NCI-H1092 (cell line): ENCODE data around the gene LTF.
"Not testable (repeated sequence)": the region's sequence is repeated elsewhere in the genome, so short reads cannot be mapped to it uniquely, and the experiment has no call there.

ENCODE experiments used
- DNase-seq: peaks from one replicate; lab custom pipeline; 2025; lab: John Stamatoyannopoulos, UW

LTF gene

DNA sequence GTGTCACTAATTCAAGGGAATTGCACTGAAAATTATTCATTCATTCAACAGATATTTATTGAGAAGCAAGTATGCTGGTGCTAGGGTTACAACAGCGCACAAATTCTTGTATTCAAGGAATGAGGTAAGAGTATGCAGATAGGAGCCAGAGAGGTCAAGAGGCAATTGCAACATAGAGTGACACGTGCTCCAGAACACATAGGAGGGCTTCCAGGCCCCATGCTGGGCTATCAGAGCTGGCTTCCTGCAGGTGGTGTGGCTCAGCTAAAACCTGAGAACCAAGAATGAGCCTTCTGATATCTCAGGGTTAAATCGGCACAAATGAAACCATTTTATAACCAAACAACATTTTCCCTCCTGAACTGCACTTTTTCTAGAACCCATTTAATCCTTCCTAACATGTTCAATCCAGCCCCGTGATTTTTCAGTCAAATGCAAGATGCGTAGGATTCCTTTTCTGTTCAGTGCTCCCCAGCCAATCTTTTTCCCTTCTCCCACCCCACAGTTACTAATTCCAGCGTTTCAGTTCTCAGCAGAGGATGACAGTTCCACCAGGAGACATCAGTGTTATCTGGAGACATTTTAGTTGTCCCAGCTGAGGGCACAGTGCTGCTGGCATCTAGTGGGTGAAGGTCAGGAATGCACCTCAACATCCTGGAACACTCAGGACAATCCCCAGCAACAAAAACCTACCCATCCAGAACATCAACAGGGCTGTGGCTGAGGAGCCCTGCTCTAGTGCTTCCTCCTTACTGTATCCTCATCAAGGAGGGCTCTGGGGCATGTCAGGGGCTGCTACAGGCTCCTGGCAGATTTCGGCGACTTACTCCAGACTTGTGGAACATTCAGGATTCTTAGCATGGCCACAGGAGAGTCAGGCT is 70.9 kb downstream of the LTF start:
- no peak for DNase-seq

DNA sequence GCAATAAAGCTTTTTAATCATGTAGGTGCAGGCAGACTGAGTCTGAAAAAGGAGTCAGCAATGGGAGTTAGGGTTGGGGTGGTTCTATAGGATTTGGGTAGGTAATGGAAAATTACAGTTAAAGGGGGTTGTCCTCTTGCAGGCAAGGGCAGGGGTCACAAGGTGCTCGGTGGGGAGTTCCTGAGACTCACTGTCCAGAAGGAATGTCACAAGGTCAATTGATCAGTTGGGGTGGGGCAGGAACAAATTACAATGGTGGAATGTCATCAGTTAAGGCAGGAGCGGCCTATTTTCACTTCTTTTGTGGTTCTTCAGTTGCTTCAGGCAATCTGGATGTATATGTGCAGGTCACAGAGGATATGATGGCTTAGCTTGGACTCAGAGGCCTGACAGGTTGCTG is 71.7 kb downstream of the LTF start:
- no peak for DNase-seq

DNA sequence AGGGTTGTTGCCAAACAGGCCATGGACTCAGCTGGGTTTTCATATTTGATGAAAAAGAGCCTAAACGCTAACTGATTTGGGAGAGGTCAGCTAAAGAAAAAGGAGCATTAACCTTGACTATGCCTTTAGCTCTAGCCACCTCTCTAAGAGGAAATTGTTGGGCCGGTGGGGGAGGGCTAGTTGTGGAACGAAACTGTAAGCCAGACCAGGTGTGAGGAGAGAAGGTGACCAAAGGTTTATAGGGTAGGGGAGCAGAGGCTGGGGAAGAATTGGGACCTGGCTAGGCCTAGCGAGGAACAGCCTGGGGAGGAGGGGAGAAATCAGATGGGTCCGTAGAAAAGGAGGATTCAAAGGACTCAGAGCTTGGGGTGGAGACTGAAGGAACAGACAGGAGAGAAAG is 73.2 kb downstream of the LTF start:
- not testable (repeated sequence) for DNase-seq

DNA sequence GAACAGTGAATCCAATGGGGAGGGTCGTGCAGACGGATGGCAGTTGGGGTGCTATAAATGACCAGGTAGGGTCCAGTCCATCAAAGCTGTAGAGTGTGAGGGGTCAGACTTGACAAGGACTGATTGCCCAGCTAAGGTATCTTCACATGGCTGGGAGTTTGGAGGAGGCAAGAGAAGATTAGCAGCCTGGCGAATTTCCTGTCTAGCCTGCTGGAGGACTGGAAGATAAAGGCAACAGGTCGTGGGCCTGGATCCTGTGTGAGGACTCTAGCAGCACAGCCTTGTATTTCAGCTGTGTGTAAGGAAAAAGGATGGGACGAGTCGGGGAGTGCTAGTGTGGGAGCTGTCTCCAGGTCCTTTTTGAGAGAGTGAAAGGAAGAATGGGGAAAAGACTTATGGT is 75.4 kb downstream of the LTF start:
- DNase-seq, result no peak

DNA sequence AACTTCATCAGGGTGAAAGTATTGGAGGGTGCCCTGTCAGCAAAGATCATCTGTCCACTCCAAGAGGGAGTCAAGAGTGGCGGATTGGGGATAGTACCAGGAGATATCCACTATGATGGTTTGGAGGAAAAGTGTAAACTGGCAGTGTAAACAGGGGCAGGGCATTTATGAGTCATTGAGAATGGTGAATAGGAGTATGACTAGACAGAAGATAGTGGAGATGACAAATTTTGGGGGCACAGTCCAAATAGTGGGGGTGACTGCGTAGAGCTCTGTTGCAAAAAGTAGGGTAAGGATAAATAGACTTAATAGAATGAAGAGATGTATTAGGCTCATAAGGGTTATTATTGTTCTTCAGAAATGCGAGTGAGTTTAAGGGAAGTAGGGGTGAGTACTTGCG is 75.9 kb downstream of the LTF start:
- not testable (repeated sequence) for DNase-seq

DNA sequence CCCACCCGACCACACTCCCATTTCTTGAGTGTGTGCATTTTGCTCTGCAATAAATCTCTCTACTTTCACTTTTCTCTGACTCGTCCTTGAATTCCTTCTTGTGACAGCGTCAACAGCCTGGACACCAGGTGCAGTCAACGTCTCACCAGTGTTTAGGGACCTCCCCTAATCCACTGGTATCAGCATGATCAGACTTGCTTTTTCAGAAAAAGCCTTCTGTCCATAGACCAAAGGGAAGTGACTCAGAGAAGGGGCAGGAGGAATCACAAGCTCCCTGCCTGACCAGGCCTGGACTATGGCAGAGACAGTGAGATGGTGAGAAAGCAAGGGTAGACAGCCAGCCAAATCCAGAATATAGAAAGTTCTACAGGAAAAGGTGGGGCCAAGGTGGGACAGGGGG is 78.5 kb downstream of the LTF start:
- no peak for DNase-seq
